Activated T-helper 17 cell treated with anti-CD3 and anti-CD28 coated beads, Interleukin-2, amount 50 U/mL, for 72 hours (primary cell): ENCODE results near the gene PTPRJ. TPM values are rescaled to one million over a fixed set of nuclear protein-coding genes. Genes with fewer than 3 reads are reported as not detected.
"Not testable (repeated sequence)": the region's sequence is repeated elsewhere in the genome, so short reads cannot be mapped to it uniquely, and the experiment has no call there.

Experiments
- ATAC-seq: fragments of 150-1000 bp; cut with Tn5 transposase; replicated peaks from 2 replicates; pipeline ENCODE4 v1.10.0; 2021; ENCODE audit warnings: mild to moderate bottlenecking, moderate library complexity
- H3K27ac Mint-ChIP-seq: one replicate; pipeline ENCODE4 v1.8.0; 2022; ENCODE audit warnings: mixed read lengths
- H3K27me3 Mint-ChIP-seq: one replicate; pipeline ENCODE4 v1.8.0; 2022; ENCODE audit warnings: mixed read lengths
- H3K36me3 Mint-ChIP-seq: one replicate; pipeline ENCODE4 v1.8.0; 2022; ENCODE audit warnings: low read depth, mild to moderate bottlenecking, mixed read lengths
- H3K4me1 Mint-ChIP-seq: one replicate; pipeline ENCODE4 v1.8.0; 2022; ENCODE audit warnings: mixed read lengths
- H3K4me3 Mint-ChIP-seq: one replicate; pipeline ENCODE4 v1.8.0; 2022; ENCODE audit warnings: mild to moderate bottlenecking, mixed read lengths
- H3K9me3 Mint-ChIP-seq: one replicate; pipeline ENCODE4 v1.8.0; 2022; ENCODE audit warnings: mixed read lengths
- total RNA-seq, 2 donors: library from RNA; stranded (reverse); gene quantifications; one replicate each; pipeline ENCODE4 v1.2.3, GENCODE V29; 2022

PTPRJ gene
- total RNA-seq, 2 donors from 2014 or later: 36.1 to 52.8 TPM

GRCh38 chr11:48134221-48134922 is 154.0 kb downstream of the PTPRJ start:
- Mint-ChIP-seq H3K4me1 (peaks cover 8% of the 10 kb centered on the region), H3K27me3 (no peaks in the 10 kb centered on the region), H3K9me3 (no peaks in the 10 kb centered on the region), H3K4me3 (no peak overlapping the region), H3K27ac (no peak overlapping the region), H3K36me3 (peaks cover 76% of the 10 kb centered on the region)
- no peak for ATAC-seq

- no peak for ATAC-seq
- H3K27me3 Mint-ChIP-seq: no peaks in the 10 kb centered on the region
- H3K4me3 Mint-ChIP-seq: no peak overlapping the region
- H3K36me3 Mint-ChIP-seq: peaks cover 83% of the 10 kb centered on the region
- H3K4me1 Mint-ChIP-seq: peaks cover 12% of the 10 kb centered on the region
- no peak overlapping the region for H3K27ac Mint-ChIP-seq
- H3K9me3 Mint-ChIP-seq: no peaks in the 10 kb centered on the region
Measured at GRCh38 chr11:48138222-48138621, 157.9 kb downstream of the PTPRJ start.

- not testable (repeated sequence) for H3K4me3 Mint-ChIP-seq
Measured at GRCh38 chr11:48139896-48140295, 159.5 kb downstream of the PTPRJ start.

GRCh38 chr11:48141475-48142122 is 161.2 kb downstream of the PTPRJ start:
- no peak overlapping the region for H3K4me3 Mint-ChIP-seq
- H3K27ac Mint-ChIP-seq: peak overlapping the region; percentile 8
- peaks cover 12% of the 10 kb centered on the region for H3K4me1 Mint-ChIP-seq
- ATAC-seq: no peak
- peaks cover 99% of the 10 kb centered on the region for H3K36me3 Mint-ChIP-seq
- H3K27me3 Mint-ChIP-seq: no peaks in the 10 kb centered on the region
- no peaks in the 10 kb centered on the region for H3K9me3 Mint-ChIP-seq

More at GRCh38 chr11:48139896-48140295, 159.5 kb downstream of the PTPRJ start:
- not testable (repeated sequence) for H3K27me3 Mint-ChIP-seq, H3K9me3 Mint-ChIP-seq, ATAC-seq, H3K27ac Mint-ChIP-seq
- H3K4me1 Mint-ChIP-seq: peaks cover 12% of the 10 kb centered on the region
- H3K36me3 Mint-ChIP-seq: peaks cover 94% of the 10 kb centered on the region

- Mint-ChIP-seq H3K36me3 (peaks cover 99% of the 10 kb centered on the region), H3K27ac (no peak overlapping the region), H3K27me3 (no peaks in the 10 kb centered on the region), H3K9me3 (no peaks in the 10 kb centered on the region), H3K4me3 (no peak overlapping the region), H3K4me1 (peaks cover 9% of the 10 kb centered on the region)
- peak; percentile 37 for ATAC-seq
Measured at GRCh38 chr11:48142889-48143288, 162.5 kb downstream of the PTPRJ start.

GRCh38 chr11:48148749-48149148 is 168.4 kb downstream of the PTPRJ start:
- Mint-ChIP-seq H3K27me3 (no peaks in the 10 kb centered on the region), H3K4me1 (no peaks in the 10 kb centered on the region), H3K27ac (no peak overlapping the region), H3K36me3 (peaks cover 100% of the 10 kb centered on the region), H3K9me3 (peaks cover 7% of the 10 kb centered on the region), H3K4me3 (no peak overlapping the region)
- ATAC-seq: no peak

GRCh38 chr11:48150213-48150612 is 169.9 kb downstream of the PTPRJ start:
- Mint-ChIP-seq H3K27me3 (no peaks in the 10 kb centered on the region), H3K4me3 (no peak overlapping the region), H3K36me3 (peaks cover 100% of the 10 kb centered on the region), H3K4me1 (no peaks in the 10 kb centered on the region), H3K27ac (no peak overlapping the region), H3K9me3 (peaks cover 9% of the 10 kb centered on the region)
- no peak for ATAC-seq

- H3K27me3 Mint-ChIP-seq: no peaks in the 10 kb centered on the region
- no peak overlapping the region for H3K4me3 Mint-ChIP-seq
- H3K36me3 Mint-ChIP-seq: peaks cover 100% of the 10 kb centered on the region
- H3K27ac Mint-ChIP-seq: peak overlapping the region; percentile 37
- H3K4me1 Mint-ChIP-seq: no peaks in the 10 kb centered on the region
- ATAC-seq: peak; percentile 61
- H3K9me3 Mint-ChIP-seq: peaks cover 9% of the 10 kb centered on the region
Measured at GRCh38 chr11:48154151-48154550, 173.8 kb downstream of the PTPRJ start.

GRCh38 chr11:48161951-48162884 is 181.9 kb downstream of the PTPRJ start:
- Mint-ChIP-seq H3K4me1 (no peaks in the 10 kb centered on the region), H3K27me3 (no peaks in the 10 kb centered on the region), H3K9me3 (no peaks in the 10 kb centered on the region), H3K27ac (peak overlapping the region; percentile 9), H3K4me3 (no peak overlapping the region), H3K36me3 (peaks cover 97% of the 10 kb centered on the region)
- no peak for ATAC-seq

GRCh38 chr11:48162885-48163268 is 182.5 kb downstream of the PTPRJ start:
- ATAC-seq: no peak
- Mint-ChIP-seq H3K36me3 (peaks cover 97% of the 10 kb centered on the region), H3K27me3 (no peaks in the 10 kb centered on the region), H3K27ac (peak overlapping the region; percentile 9), H3K4me3 (no peak overlapping the region), H3K9me3 (no peaks in the 10 kb centered on the region), H3K4me1 (no peaks in the 10 kb centered on the region)

- Mint-ChIP-seq H3K4me3 (no peak overlapping the region), H3K27me3 (no peaks in the 10 kb centered on the region), H3K27ac (peak overlapping the region; percentile 9), H3K36me3 (peaks cover 97% of the 10 kb centered on the region), H3K4me1 (no peaks in the 10 kb centered on the region), H3K9me3 (no peaks in the 10 kb centered on the region)
- no peak for ATAC-seq
Measured at GRCh38 chr11:48163360-48164100, 183.2 kb downstream of the PTPRJ start.

- no peaks in the 10 kb centered on the region for H3K27me3 Mint-ChIP-seq
- no peak overlapping the region for H3K4me3 Mint-ChIP-seq
- no peak overlapping the region for H3K27ac Mint-ChIP-seq
- no peaks in the 10 kb centered on the region for H3K9me3 Mint-ChIP-seq
- peaks cover 93% of the 10 kb centered on the region for H3K36me3 Mint-ChIP-seq
- no peak for ATAC-seq
- no peaks in the 10 kb centered on the region for H3K4me1 Mint-ChIP-seq
Measured at GRCh38 chr11:48164836-48165235, 184.5 kb downstream of the PTPRJ start.

- no peaks in the 10 kb centered on the region for H3K9me3 Mint-ChIP-seq
- ATAC-seq: no peak
- H3K27ac Mint-ChIP-seq: no peak overlapping the region
- no peaks in the 10 kb centered on the region for H3K27me3 Mint-ChIP-seq
- no peaks in the 10 kb centered on the region for H3K4me1 Mint-ChIP-seq
- peaks cover 87% of the 10 kb centered on the region for H3K36me3 Mint-ChIP-seq
- H3K4me3 Mint-ChIP-seq: no peak overlapping the region
Measured at GRCh38 chr11:48165426-48165825, 185.1 kb downstream of the PTPRJ start.

- no peak for ATAC-seq
- H3K27ac Mint-ChIP-seq: no peak overlapping the region
- peaks cover 4% of the 10 kb centered on the region for H3K4me1 Mint-ChIP-seq
- peaks cover 71% of the 10 kb centered on the region for H3K36me3 Mint-ChIP-seq
- H3K27me3 Mint-ChIP-seq: no peaks in the 10 kb centered on the region
- H3K9me3 Mint-ChIP-seq: no peaks in the 10 kb centered on the region
- H3K4me3 Mint-ChIP-seq: no peak overlapping the region
Measured at GRCh38 chr11:48167380-48167779, 187.0 kb downstream of the PTPRJ start.
